Hematopoietic multipotent progenitor cell treated with erythropoietin and hydrocortisone succinate and interleukin-3 and kit ligand, for 6 days (in vitro differentiated cells): ENCODE results near the gene SDC1.

Experiments used
- DNase-seq: peaks from one replicate; pipeline ENCODE4 v3.0.0-alpha.2; 2015

The SDC1 gene

DNA sequence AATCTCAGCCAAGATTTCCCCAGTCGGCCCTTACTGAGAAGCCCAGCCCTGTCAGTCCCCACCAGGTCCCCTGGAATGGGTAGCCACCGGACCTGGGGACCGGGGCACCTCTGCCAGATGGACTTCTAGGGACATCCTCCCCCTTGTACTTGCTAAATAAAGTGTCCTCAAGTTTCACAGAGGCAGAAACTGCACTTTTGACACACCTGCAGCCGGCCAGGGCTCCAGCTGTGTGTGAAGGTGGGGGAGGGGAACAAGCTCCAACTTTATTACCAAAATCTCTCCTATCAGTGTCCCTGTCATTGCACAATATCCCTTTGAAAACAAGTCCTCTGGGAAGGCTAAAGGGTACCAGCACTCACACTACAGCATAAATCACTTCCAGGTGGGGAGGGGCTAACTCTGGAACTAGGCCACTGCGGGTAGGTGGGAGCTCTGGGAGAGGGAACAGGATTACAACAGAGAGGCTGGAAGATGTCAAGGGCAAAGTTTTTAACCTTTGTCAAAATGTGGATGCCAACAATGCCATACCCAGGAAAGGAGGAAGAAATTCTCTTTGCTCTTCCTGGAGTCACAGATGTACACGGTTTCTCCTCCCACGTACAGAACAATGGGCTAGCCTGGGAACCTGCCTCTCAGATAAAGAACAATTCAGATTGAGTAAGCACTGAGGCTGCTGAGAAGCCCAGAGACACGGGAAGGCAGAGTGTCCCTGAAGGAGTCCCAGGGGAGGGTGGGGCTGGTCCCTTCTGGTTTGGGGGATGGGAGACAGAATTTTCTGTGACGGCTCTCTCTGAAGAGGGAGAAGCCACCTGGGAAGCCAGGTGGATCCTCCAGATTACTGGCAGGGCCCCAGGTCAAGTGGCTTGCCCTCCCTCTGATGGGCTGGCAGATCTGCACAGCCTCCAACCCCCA, 11.0 kb downstream of the SDC1 start:
- DNase-seq = no peak

DNA sequence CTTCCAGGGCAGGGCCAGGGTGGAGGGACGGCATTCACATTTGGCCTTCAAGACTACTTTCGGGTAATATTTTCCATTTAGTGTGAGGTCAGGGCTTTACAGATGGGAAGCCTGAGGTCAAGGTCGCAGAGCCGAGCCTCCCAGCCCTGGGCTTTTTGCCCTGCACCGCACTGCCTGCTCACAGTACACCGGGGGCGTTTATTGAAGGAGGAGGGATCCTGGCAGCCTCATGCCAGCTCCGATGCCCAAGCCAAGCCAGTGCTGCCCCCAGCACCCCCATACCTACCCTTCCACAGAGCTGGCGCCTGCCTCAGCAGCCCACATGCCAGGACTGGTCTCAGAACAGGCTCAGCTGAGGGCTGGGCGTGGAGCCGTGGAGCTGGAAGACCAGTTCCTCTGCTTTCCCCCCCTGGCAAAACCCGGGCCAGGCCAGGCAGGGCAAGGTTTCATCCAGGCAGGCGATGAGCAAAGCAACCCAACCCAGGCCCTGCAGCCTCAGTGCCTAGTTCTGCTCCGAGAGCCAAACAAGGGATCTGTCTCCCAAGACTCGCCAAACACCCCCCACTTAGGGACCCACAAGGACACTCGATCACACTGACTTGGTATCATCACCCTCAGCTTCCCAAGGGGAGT, 11.9 kb downstream of the SDC1 start:
- no peak for DNase-seq

DNA sequence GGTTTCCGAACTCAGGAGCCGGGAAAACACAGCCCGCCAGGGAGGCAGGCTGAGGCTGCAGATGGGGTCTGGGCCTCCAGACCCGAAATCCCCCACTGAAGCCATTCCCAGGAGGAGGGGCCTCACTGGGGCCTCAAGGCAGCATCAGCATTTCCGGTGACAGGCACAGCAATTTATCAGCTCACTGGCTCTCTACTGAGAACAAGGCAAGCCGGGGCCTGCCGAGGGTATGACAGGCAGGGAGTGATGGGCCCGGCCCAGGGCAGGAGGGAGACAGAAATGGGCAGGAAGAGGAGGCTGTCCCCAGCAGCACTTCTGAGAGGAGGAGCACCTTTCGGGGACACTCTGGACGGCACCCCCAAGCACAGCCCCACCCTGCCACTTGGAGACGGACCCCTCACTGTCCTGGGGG, 12.5 kb downstream of the SDC1 start:
- DNase-seq = no peak

DNA sequence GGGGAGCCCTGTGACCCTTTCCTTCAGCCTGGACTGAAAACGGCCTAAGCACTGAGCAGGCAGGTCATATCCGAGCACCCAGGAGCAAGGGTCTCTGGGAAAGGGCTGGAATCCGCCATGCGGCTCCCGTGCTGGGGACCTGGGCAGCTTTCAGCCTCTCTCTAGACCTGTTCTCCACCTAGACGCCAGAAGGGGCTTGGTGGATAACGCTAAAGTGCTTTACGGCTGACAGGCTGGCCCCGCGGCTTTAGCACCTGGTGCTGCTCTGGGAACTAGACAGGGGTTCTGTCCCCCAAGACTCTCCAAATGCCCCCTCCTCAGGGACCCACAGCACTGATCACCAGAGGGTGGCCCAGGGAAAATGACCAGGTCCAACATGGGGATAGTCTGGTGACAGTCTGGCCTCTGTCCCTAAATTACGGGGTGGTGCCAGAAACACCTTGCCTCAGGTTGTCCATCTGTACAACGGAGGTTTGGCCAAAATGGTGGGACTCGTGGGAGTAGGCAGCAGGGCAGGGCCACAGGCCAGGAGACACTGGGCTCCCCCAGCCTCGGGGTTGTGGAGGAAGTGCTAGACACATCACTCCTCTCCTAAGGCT, 13.0 kb downstream of the SDC1 start:
- no peak for DNase-seq

DNA sequence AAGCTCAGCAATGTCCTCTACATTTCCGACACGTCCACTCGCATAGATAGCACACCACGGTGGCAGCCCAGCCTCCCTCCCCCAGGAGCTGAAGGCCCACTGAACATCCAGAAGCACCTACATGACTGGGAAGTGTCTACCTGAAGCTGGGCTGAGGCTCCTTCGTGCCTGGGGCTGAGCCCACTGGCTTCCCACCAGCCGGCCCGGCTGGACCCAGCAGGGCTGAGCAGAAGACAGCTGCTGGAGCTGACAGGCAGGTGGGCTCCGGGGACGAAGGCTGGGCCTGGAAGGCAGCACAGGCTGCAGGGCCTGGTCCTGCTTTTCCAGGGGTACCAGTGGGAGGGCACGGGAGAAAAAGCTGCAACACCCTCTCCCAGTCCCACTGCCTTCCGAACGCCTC, 13.5 kb downstream of the SDC1 start:
- no peak for DNase-seq

DNA sequence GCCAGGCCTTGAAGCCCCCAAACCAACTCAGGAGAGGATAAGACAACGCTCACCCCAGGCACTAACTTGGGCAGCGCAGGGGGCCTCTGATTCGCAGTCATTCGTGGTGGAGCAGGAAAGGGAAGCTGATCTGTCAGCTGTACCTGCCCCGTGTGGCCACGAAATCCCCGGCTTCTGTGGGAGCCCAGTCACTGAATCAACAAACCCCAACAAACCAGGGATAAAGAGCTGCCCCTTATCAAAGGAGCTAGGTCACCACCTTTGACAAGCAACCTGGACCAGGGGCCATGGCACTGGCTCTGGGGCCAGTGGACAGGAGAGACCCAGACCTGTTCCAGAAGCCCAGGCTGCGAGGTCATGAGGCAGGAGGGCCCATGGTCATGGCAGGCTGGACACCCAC, 14.5 kb downstream of the SDC1 start:
- no peak for DNase-seq

DNA sequence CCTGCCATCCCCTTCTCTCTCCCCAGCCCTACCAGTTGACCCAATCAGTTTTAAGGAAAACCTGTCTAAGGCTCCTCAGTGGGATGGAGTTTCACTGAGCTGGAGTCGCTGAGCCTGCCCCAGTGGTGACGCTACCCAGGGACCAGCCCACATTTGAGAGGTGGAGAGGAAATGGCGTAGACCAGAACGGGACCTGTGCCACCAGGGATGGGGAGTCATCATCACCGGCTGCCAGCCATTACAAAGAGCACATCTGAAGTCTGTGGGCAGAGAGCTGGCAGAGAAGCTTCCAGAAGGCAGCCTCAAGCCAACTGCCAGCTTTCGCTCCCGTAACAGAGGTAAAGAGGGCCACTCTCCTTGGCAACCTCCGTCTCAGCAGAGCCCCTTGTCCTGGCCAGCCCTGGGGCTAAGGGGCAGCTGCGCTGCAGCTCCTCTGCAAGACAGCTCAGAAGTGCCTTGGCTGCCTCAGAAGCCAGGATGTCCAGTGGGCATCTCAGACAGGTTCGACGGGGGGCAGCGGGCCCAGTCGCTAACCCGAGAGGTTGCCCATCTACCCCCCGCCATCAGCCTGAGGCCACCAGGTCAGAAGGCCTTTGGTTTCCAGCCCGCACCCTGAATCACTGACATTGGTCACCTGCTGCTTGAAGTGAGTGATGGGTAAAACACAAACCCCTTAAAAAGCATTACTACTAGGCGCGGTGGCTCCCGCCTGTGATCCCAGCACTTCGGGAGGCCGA, 15.4 kb downstream of the SDC1 start:
- DNase-seq = no peak

DNA sequence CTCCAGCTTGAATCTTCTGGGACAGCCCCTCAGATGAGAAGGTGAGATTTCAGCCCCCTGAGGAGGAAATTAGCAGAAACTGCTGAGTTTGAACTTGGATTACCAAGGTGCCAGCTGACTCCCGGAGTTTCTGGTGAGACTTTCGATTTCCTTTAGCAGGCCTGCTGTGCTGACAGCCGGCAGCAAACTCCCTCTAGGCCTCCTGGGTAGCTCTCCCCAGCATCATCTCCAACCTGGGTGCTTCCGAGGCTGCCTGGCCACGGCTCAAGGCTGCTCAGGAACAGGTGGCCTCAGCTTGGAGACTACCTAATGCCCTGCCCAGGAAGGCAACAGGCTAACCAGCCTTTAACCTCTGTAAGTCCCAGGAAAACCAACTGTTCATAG, 16.5 kb downstream of the SDC1 start:
- no peak for DNase-seq

DNA sequence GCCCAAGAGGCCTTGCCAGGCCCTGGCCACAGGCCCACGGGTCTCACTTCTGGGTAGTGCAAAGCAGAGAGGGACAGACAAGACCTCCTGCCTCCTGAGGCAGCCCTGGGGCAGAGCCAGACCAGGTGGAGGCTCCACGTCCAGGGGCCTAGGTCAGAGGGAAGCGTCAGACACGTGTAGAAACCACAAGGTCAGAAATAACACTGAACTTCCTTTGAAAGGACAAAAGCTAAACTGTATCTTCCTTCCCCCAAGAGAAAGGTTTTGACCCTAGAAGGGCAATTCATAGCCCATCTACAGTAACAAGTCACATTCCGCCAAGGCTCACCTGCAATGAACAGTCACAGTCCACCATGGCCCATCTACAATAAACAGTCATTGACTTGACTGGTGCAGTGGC, 17.9 kb downstream of the SDC1 start:
- DNase-seq = no peak

DNA sequence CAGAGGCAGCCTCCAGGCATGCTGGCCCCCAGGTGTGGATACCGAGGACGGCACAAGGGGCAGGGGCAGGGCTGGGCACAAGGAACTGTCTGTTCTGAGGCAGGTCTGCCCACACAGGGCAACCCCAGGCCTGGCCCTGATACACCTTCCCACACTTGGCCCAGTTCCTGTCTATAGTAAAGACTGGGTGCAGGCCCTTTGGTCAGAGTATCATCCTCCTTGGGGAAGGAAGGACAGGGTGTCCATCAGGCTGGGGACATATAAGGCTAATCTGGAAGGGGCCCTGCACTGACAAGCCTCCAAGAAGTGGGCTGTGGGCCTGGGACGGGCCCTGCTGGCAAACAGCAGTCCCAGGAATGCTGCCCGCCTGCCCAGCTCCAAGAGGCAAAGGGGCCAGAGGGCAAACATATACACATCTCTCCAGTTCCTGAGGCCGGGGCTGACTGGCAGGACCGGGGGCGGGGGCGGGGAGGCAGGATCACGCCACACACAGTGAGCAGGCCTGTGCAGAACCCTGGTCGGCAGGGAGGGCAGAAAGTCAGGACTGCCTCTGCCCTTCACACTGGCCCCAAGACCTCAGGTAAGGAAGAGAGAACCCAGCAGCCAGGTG, 18.9 kb downstream of the SDC1 start:
- no peak for DNase-seq

DNA sequence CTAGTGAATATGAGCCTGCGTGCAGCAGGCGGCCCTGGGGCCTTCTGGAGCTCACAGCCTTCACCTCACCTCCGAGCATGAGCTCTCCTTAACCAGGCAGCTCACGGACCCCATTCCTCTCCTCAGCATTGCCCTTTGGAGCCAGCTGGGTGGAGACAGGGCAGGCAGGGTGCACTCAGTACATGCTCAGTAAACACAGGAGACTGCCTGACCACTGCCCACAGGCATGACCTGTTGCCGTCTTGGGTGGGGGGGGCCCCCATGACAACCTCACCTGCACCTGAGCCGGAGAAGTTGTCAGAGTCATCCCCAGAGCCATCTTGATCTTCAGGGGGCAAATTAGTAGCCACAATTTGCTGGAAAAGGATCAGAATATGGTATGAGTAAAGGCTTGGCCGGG, 19.9 kb downstream of the SDC1 start:
- DNase-seq = no peak

DNA sequence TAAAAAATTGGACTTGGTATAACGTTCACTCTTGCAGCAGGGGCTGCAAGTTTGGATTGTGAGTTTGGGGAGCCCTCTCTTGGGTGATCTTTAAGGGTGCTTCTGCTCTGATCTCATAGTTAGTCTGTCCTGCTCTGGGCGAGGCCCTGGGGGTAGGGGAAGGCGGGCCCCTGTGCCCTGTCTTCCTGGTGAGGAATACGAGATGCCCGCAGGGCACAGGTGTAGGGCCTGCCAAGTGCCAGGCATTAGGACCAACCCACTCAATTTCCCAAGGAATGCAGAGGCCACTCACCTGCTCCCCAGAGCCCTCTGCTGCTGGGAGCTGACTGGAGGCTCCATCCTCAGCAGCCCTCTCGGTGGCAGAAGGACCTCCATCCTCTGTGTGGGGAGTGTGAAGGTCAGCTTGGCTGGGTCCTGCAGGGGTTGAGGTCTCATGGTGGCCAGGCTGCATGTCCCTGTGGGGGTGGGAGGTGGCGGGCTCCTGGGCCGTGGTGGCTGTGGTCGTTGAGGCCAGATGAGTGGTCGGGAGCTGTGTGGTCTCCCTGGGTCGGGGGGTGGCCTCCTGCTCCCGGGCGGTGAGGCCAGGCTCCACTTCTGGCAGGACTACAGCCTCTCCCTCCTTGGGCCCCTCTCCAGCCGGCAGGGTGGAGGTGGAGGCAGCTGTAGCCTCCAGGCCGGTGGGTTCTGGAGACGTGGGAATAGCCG, 21.3 kb downstream of the SDC1 start:
- DNase-seq = no peak

DNA sequence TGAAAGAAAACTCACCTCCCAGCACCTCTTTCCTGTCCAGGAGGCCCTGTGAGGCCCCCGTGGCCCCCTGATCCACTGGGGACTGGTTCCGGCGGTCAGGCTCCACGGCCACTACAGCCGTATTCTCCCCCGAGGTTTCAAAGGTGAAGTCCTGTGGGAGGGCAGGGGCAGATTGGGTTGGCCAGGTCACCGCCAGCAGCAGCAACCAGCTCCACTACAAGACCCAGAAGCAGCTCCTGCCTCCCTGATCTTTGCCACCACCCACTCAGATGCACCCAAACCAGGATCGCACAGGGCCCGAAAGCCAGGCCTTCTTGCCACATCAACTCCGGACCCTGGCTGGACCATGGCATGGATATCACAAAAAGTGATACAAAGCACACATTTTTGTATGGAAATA, 21.9 kb downstream of the SDC1 start:
- DNase-seq = no peak

DNA sequence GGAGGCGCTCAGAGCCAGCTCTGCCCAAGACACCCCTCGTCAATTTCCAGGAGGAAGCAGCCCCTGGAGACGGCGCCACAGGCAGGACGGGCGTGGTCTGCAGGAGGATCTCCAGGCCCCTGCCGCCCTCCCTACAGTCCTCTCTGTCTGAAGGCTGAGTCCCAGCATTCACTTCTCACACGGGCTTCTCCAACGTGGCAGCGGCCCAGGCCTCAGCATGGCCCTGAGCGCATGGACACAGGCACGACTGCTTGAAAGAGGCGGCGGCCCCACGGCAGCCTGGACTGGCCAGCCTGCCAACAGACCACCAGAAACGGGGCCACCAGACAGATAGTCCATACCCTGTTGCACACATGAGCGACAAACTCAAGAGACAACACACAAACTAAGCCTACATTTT, 23.3 kb downstream of the SDC1 start:
- no peak for DNase-seq

DNA sequence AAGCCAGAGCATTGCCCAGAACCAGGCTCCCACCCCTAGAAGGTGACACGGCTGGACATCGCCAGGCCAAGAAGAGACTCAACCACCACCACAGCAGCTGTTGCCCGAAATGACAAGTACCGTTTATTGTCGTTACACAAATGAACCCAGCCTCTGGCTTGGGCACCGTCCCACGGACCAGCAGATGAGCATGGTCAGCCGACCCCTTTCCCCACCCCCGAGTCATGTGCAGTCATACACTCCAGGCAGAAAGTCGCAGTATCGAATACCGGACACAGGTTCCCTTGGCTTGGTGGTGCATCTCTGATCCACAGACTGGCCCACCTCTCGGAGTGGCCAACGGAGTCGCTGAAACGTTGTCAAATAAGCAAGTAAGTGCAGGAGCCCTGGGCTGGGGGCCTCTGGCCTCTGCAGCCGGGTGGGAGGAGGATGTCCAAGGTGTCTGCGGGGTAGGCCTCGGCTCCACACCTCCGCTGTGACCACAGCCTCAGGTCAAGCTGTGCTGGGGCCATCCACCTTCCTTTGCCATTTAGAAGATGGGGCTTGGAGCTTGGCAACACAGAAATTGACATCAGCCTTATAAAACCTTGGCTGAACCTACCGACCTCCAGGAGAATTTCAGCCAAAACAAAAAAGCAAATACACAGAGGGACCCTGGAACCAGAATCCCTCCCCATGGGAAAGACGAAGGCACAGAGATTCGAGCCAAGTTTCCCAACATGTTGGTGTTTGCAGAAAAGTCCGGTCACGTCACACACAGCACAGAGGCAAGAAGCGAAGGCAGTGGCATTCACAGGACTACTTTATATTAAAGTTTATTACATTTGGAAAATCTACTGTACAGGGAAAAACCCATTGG, 24.0 kb downstream of the SDC1 start:
- DNase-seq = no peak

DNA sequence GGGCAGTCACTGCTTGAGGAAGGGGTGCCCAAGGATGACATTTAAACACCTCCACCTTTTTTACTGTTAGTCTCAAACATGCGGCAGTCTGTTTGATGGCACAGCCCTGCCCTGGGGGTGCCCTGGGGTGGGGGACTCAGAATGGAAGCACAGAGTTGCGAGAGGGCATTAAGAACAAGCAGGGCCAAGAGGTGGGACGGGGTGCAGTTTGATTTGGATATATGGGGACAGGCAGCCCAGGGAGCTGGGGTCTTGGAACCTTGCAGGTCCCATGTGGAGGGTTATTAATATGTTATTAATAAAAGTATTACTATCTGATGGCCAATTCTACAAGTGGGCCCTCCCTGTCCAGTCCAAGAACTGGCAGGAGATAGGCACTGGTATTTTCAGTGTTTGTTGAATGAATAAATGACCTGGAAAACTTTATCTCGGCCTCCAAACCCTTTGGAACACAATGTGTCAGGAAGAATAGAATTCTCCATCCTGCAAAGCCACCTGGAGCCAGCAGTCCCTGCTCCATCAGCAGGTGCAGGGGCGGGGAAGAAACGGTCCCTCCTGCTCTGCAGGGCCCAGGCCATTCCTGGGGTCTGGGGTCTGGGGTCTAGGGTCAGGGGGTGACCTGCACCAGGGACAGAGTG, 25.2 kb downstream of the SDC1 start:
- DNase-seq = no peak

DNA sequence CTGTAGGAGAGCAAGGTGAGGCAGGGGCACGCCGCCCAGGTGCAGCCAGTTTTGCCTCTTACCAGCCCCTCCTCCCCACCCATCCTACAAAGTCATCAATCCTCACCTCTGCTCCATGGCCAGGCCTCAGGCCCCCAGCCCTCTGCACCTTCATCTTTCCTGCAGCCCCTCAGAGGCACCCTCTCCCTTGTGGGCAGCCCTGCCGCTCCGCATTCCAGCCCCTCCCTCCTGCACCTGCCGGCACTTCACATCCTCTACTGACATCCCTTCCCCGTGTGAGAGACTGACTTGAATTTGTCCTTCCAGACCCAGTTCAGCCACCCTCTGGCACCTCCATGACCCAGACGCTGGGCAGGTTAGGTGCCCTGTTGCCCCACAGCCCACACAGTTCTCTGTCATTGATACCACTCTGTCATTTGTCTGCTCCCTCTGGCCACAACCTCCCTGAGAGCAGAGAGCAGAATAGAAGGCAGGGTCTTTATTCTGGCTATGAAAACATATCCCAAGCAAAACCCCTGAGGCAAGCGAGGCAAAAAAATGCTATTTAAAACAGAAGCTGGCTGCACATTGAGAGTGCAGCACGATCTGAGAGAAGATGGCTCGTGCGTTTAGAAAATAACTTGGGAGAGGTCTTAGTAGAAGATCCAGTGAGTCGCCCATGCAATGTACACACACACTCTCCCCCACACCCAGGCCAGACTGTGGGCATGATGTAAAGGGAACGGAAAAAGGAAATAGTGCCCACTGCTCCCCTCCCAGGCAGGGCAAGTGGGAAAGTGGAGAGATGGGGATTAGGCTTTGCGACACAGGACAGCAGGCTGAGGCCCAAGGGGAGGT, 25.9 kb downstream of the SDC1 start:
- DNase-seq = no peak

DNA sequence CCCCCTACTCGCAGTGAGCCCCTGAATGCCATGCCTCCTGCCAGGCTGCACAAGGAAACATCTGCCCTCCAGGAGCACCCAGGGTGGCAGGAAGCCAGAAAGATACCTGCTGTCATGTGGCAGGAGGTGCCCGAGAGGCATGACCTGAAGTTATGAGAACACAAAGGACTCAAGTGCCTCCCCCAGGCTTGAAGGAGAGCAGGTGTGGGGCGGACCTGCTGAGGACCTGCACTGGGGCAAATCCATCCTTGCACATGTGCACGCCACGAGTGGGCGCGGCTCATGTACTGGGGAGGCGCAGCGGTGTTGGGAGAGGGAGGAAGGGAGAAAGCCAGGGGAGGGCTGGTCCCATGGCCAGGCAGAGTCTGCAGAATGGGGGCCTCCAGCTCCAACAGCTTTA, 26.9 kb downstream of the SDC1 start:
- no peak for DNase-seq

DNA sequence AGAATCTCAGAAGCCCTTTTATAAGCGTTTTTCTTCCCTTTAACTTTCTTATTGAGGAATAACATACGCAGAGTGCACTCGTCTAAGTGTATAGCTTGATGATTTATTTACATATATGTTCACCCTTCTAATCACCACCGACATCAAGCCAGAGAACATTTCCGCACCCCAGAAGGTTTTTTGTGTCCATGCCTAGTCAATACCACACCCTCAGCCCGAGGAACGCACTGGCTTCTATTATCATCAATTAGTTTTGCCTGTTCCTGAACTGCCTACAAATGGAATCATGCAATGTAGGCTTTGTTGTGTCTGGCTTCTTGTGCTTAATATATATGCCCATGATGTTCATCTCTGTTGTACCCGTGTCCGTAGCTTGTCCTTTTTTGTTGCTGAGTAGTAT, 27.7 kb downstream of the SDC1 start:
- no peak for DNase-seq

DNA sequence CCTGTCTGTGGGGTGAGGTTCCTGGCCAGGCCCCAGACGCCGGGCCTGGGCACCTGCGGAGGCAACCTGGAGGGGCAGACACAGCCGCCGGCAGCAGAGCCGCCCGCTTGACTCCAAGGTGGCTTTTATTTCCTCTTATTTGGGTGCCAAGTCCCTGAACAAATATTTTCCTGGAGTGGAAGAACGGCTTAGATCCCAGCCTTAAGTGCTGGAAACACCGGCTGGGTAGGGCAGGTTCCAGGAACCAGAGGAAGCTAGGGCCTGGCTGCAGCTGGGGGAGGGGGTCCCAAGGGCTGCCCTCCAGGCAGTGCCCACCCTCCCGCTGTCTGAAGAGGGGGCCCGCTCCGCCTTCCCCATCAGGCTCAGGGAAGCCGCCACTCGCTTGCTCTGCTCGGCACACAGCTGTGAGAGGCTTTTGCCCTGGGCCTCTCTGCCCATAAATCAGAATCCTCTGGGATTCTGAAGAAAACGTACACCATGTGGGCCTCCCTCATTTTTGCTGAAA, 28.2 kb downstream of the SDC1 start:
- no peak for DNase-seq
